GM10266 (cell line): ENCODE results near the gene CSMD2.

Source experiments
- DNase-seq: peaks from one replicate; pipeline ENCODE4 v3.0.0; 2012; ENCODE audit errors: extremely low spot score
- CTCF ChIP-seq: IDR thresholded peaks from 2 replicates; pipeline ENCODE4 v1.5.1; 2012; ENCODE audit warnings: mild to moderate bottlenecking, low read depth; ENCODE audit not compliant: control insufficient read depth, insufficient read depth; ENCODE audit errors: missing control alignments

CSMD2 gene

GRCh38 chr1:33863779-33864178, 301.3 kb downstream of the CSMD2 start, which contains the start of gene HMGB4:
HMGB4 (plus strand) TSS chr1:33864079; CDS start chr1:33864192, 113 bp downstream.
- no peak for DNase-seq
- TF ChIP-seq CTCF: no peak

GRCh38 chr1:33860671-33861070, 304.4 kb downstream of the CSMD2 start:
- no peak for DNase-seq
- no peak for TF ChIP-seq CTCF

- DNase-seq: no peak
- TF ChIP-seq CTCF: no peak
These were observed 310.9 kb downstream of the CSMD2 start for GRCh38 chr1:33854091-33854490.

GRCh38 chr1:33853431-33853830, 311.6 kb downstream of the CSMD2 start:
- no peak for DNase-seq
- TF ChIP-seq CTCF: no peak

GRCh38 chr1:33852711-33853110, 312.3 kb downstream of the CSMD2 start:
- no peak for TF ChIP-seq CTCF
- no peak for DNase-seq

- no peak for DNase-seq
- TF ChIP-seq CTCF: no peak
These were observed 314.5 kb downstream of the CSMD2 start for GRCh38 chr1:33850481-33850880.

- TF ChIP-seq CTCF: no peak
- no peak for DNase-seq
These were observed 315.8 kb downstream of the CSMD2 start for GRCh38 chr1:33849211-33849610.
